PFSK-1 (cell line): ENCODE results near the gene GSTP1.

ENCODE experiments used
- POLR2AphosphoS5 ChIP-seq: IDR thresholded peaks from 2 replicates; pipeline ENCODE4 v1.6.1; 2012; ENCODE audit warnings: low read depth, mild to moderate bottlenecking, control low read depth, low read length, moderate library complexity
- SIN3A ChIP-seq: IDR thresholded peaks from 2 replicates; pipeline ENCODE4 v1.6.1; 2012; ENCODE audit warnings: mild to moderate bottlenecking, low read length, moderate library complexity, borderline replicate concordance; ENCODE audit not compliant: insufficient read depth
- TF ChIP-seq, protein P1 (sequence below), 2 experiments: IDR thresholded peaks; 2 replicates each; pipeline versions ENCODE4 v1.6.1 to v1.8.0; 2011 to 2012; ENCODE audit warnings: low read depth in 2 of 2, low read length in 2 of 2, control low read depth in 1 of 2, inconsistent platforms in 1 of 2, mild to moderate bottlenecking in 1 of 2, moderate library complexity in 1 of 2; ENCODE audit not compliant: insufficient read depth in 1 of 2

DNA sequence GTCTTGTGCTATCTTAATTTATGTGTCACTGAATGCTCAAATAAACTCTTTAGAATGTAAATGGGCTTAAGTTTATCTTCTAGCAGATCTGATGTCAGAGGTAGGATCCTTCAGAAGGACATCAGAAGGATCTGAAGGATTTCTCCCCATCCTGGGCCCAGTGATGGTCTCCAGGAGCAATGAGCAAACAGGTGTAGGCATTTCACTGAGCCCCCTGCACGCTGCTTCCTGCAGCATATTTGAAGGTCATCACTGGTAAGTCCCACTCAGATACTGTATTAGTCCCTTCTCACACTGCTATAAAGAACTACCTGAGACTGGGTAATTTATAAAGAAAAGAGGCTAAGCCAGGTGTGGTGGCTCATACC lies 4.5 kb downstream of the GSTP1 start:
- TF ChIP-seq SIN3A (no peak), POLR2AphosphoS5 (no peak)
- TF ChIP-seq, protein P1, sequence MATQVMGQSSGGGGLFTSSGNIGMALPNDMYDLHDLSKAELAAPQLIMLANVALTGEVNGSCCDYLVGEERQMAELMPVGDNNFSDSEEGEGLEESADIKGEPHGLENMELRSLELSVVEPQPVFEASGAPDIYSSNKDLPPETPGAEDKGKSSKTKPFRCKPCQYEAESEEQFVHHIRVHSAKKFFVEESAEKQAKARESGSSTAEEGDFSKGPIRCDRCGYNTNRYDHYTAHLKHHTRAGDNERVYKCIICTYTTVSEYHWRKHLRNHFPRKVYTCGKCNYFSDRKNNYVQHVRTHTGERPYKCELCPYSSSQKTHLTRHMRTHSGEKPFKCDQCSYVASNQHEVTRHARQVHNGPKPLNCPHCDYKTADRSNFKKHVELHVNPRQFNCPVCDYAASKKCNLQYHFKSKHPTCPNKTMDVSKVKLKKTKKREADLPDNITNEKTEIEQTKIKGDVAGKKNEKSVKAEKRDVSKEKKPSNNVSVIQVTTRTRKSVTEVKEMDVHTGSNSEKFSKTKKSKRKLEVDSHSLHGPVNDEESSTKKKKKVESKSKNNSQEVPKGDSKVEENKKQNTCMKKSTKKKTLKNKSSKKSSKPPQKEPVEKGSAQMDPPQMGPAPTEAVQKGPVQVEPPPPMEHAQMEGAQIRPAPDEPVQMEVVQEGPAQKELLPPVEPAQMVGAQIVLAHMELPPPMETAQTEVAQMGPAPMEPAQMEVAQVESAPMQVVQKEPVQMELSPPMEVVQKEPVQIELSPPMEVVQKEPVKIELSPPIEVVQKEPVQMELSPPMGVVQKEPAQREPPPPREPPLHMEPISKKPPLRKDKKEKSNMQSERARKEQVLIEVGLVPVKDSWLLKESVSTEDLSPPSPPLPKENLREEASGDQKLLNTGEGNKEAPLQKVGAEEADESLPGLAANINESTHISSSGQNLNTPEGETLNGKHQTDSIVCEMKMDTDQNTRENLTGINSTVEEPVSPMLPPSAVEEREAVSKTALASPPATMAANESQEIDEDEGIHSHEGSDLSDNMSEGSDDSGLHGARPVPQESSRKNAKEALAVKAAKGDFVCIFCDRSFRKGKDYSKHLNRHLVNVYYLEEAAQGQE (IDR thresholded peaks at IDR 0.05; ENCODE audit: insufficient read depth in 1 of 2, low read depth in 2 of 2, low read length in 2 of 2), result no peak
